ENCODE results near the gene ANKRD33. TPM values are rescaled to one million over a fixed set of nuclear protein-coding genes. Genes with fewer than 3 reads are reported as not detected.

The ANKRD33 gene
- polyA plus RNA-seq, 4 donors: 0.22 to 0.53 (median 0.36) TPM; not detected in 1

GRCh38 chr12:51937926-51938325, 50.0 kb downstream of the ANKRD33 start:
- DNase-seq (ENCODE audit: low read depth in 4 of 4, low spot score in 3 of 4): no peak

GRCh38 chr12:51938726-51939125, 50.8 kb downstream of the ANKRD33 start:
- no peak for DNase-seq (ENCODE audit: low read depth in 4 of 4, low spot score in 3 of 4)

GRCh38 chr12:51941011-51941581, 53.2 kb downstream of the ANKRD33 start:
- DNase-seq (ENCODE audit: low read depth in 4 of 4, low spot score in 3 of 4): no peak

Other genes with a start within 250 kb of the ANKRD33 start
- 1 to 10 TPM; 2.8 to 5.5 (median 3.9) TPM for gene FIGNL2, start 39.4 kb upstream of the ANKRD33 start, polyA plus RNA-seq (ENCODE audit: insufficient read length in 4 of 4)
- gene ACVRL1, start 19.4 kb downstream of the ANKRD33 start, polyA plus RNA-seq (ENCODE audit: insufficient read length in 4 of 4): 10 to 100 TPM; 21.4 to 35.4 (median 30.6) TPM
- gene ACVR1B, start 63.6 kb downstream of the ANKRD33 start, polyA plus RNA-seq (ENCODE audit: insufficient read length in 4 of 4): 10 to 100 TPM; 22.5 to 61.6 (median 55.0) TPM
- gene TAMALIN, start 118.8 kb downstream of the ANKRD33 start, polyA plus RNA-seq (ENCODE audit: insufficient read length in 4 of 4): 10 to 100 TPM; 15.7 to 20.4 (median 18.1) TPM
- gene NR4A1, start 163.3 kb downstream of the ANKRD33 start, polyA plus RNA-seq (ENCODE audit: insufficient read length in 4 of 4): 100 to 1,000 TPM in 1 of 4 donors, 10 to 100 TPM in 2, 1 to 10 TPM in 1; 9.1 to 410 (median 18.3) TPM
- 10 to 100 TPM; 21.7 to 28.3 (median 25.6) TPM for gene ATG101, start 181.9 kb downstream of the ANKRD33 start, polyA plus RNA-seq (ENCODE audit: insufficient read length in 4 of 4)
- under 1 TPM in 2 of 4 donors, not detected in 2; 0.29 to 0.34 TPM for gene SMIM41, start 191.6 kb downstream of the ANKRD33 start, polyA plus RNA-seq (ENCODE audit: insufficient read length in 4 of 4)